SK-N-MC (cell line): ENCODE data around the gene TNNT2.

Source experiments
- EZH2 ChIP-seq: fragments of 200-600 bp; sonication (generic); IDR thresholded peaks from one replicate; pipeline ENCODE4 v1.6.1; 2017; ENCODE audit warnings: antibody characterized with exemption
- POLR2AphosphoS5 ChIP-seq: IDR thresholded peaks from 2 replicates; pipeline ENCODE4 v1.6.1; 2012; ENCODE audit warnings: mild to moderate bottlenecking, low read depth, low read length, borderline replicate concordance

DNA sequence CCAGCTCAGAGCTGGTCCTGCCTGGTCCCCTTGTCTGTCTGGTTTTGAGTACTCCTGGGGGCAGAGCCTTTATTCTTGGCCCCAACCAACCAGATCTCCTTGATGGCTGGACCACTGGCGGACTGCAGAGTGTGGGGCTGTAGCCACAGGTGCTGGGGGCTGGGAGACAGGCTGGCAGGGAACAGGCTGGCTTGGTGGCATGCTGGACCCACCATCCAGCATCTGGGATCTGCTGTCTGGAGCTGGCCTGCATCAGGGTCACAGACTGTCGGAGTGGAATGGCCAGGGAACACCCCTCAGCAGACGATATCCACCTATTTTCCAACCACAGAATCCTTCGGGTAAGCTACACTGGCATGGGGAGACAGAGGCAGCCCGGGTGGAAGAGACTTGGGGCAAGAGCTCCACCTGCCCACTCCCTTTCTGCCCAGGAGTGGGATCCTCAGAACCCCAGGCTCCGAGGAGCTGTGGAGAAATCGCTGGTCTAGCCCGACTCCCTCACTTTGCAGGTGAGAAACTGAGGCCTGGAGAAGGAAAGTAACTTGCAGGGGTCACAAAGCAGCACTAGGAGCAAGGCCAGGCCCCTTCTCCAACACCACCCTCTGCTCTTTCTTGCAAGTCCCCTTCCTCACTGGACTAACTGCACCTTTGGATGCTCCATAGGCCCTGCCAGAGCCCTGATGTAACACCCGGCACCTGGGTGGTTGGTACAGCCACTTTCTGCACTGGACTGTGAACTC is 40.6 kb downstream of the TNNT2 start:
- TF ChIP-seq EZH2 (no peak), POLR2AphosphoS5 (no peak)
